Astrocyte of the spinal cord (primary cell): Measurements from ENCODE around the gene KCTD20.

Experiments
- DNase-seq: peaks from one replicate; pipeline ENCODE4 v3.0.0; 2011; ENCODE audit warnings: low read depth, low spot score
- H3K4me3 ChIP-seq: 2 replicates; pipeline ENCODE4 v1.5.1; 2011; ENCODE audit warnings: low read depth, mild to moderate bottlenecking, low read length, moderate library complexity
- CTCF ChIP-seq: IDR thresholded peaks from 2 replicates; pipeline ENCODE4 v1.5.1; 2012; ENCODE audit warnings: low read depth, mild to moderate bottlenecking, low read length, inconsistent platforms
- in situ Hi-C: cut with HindIII; loops from 2 replicates; pipeline ENCODE4 v1.10.0; 2017; ENCODE audit warnings: low sequenced_read_pairs

KCTD20 gene

GRCh38 chr6:36499918-36500317 lies 57.1 kb downstream of the KCTD20 start:
- no peak overlapping the region for H3K4me3 ChIP-seq
- peak; percentile 32 for DNase-seq
- in situ Hi-C loops = no loop called here
- no peak for TF ChIP-seq CTCF

- no peak overlapping the region for H3K4me3 ChIP-seq
- in situ Hi-C loops = no loop called here
- TF ChIP-seq CTCF = no peak
- peak; percentile 25 for DNase-seq
These were observed 58.9 kb downstream of the KCTD20 start for GRCh38 chr6:36501686-36502085.

- no peak for TF ChIP-seq CTCF
- in situ Hi-C loops = no loop called here
- H3K4me3 ChIP-seq = no peak overlapping the region
- DNase-seq = no peak
These were observed 61.4 kb downstream of the KCTD20 start for GRCh38 chr6:36504181-36504580.

GRCh38 chr6:36504982-36505381 lies 62.2 kb downstream of the KCTD20 start:
- DNase-seq = no peak
- TF ChIP-seq CTCF = no peak
- H3K4me3 ChIP-seq = no peak overlapping the region
- in situ Hi-C loops = no loop called here

- DNase-seq = no peak
- no peak for TF ChIP-seq CTCF
- in situ Hi-C loops = no loop called here
- H3K4me3 ChIP-seq = no peak overlapping the region
These were observed 63.1 kb downstream of the KCTD20 start for GRCh38 chr6:36505744-36506534.

- in situ Hi-C loops = no loop called here
- no peak for DNase-seq
- H3K4me3 ChIP-seq = no peak overlapping the region
- no peak for TF ChIP-seq CTCF
These were observed 63.8 kb downstream of the KCTD20 start for GRCh38 chr6:36506611-36507010.
